Fibroblast of peridontal ligament (primary cell): ENCODE measurements around the gene CSNK2A2.

Experiments used
- DNase-seq: peaks from one replicate; pipeline ENCODE4 v3.0.0-alpha.2; 2010; ENCODE audit errors: extremely low read depth

The CSNK2A2 gene

DNA sequence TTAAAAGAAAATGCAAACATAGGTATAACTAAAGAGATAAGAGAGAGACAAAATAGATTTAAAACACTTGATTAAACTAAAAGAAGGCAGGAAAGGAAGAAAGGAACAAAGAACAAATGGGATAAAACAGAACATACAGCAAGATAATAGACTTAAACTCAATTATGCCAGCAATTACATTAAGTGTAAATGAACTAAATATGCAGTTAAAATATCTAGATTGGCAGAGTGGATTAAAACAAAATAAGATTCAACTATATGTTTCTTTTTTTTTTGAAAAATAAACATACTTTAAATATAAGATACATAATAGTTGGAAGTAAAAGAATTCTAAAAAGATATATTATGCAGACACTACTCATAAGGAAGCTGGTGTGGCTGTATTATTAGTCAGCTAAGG, 59.1 kb downstream of the CSNK2A2 start:
- no peak for DNase-seq

GRCh38 chr16:58137581-58137980, 60.3 kb downstream of the CSNK2A2 start:
- DNase-seq, result no peak

- peak; percentile 100 for DNase-seq
These were observed 68.6 kb downstream of the CSNK2A2 start, which contains the start of gene CFAP20 for GRCh38 chr16:58129097-58129936. Gene CFAP20, minus strand, starts transcription at chr16:58129381. Its CDS starts 266 bp downstream, at chr16:58129115.

DNA sequence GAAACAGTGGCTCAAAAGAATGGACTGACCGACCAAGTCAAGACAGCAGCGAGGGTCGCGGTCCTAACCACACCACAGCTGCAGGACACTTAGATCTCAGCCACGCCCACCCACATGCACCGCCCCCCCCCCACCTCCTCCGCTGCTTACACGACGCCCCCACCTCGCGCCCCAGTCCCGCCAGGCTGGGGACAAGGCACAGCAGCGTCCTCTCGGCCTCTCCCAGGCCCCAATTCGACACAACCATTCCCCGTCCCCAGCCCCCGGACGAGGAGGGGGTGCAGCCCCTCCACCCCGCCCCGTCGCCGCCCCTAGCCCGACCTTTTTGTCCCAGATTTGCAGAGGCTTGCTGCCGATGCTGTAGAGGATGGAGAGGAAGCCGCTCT, 69.2 kb downstream of the CSNK2A2 start:
- no peak for DNase-seq

- DNase-seq, result no peak
These were observed 69.7 kb downstream of the CSNK2A2 start for GRCh38 chr16:58128181-58128631.

GRCh38 chr16:58127634-58128033, 70.3 kb downstream of the CSNK2A2 start:
- DNase-seq, result no peak

DNA sequence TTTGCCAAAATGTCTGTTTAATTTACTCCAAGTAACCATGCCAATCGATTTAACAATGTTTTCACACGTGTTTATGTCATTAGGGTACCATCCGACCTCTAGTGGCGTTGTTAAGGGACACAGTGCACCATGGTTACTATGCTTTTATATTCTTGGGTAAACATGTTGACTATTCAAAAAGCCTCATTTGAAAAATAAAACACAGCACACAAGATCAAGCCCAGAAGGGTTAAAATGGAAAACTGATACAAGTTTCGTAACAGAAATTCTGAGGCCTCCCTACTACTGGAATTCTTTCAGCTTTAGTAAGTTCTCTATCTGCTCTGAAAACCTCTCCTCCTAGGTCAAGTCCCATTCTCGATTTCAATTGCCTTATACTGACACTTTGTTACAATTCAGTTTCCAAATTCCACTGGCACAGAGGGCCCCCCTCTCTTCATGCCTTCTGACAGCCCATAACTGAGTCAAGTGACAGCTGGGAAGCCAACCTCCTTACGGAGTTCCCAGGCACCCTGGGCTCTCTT, 70.8 kb downstream of the CSNK2A2 start:
- DNase-seq, result peak; percentile 77

DNA sequence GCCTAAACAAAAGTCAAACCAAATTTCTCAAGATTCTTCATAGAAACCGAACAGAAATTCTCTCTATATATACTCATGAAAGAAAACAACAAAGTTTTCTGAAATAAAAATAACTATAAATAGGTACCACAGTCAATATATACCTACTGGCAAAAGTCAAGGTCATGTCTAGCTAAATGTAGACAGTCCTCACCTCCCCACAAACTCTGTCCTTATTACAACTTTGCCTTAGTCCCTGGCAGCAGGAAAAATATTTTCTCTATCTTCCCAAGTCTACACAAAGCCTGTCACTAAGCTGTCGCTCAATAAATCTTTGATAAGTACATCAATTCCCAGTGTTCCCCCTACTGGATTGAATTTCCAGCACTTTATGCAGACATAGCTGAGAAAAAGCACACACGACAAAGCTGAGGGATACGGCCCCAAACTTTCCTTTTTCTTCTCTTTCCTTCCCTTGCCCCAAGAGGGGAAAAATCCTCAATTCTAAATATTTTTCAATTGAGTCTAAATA, 71.4 kb downstream of the CSNK2A2 start:
- DNase-seq, result no peak

- DNase-seq, result no peak
These were observed 72.0 kb downstream of the CSNK2A2 start for GRCh38 chr16:58125781-58126335.

DNA sequence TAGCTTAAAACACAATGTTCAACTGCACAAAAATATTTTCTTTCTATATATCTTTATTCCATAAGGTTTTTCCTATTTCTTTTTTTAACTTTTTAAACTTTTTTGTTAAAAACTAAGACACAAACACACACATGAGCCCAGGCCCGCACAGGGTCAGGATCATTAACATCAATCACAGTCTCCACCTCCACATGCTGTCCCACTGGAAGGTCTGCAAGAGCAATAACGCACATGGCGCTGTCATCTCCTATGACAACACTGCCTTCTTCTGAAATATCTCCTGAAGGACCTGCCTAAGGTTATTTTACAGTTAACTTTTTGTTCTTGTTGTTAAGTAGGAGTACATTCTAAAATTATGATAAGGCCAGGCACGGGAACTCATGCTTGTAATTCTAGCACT, 72.9 kb downstream of the CSNK2A2 start:
- DNase-seq, result no peak

DNA sequence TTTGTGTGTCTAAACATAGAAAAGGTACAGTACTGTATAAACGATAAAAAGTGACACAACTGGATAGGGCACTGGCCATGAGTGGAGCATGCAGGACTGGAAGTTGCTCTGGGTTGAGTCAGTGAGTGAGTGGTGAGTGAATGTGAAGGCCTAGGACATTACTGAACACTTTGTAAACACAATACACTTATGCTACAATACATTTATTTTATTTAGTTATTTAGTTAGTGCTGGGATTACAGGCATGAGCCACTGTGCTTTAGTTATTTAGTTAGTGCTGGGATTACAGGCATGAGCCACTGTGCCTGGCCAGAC, 73.3 kb downstream of the CSNK2A2 start:
- peak; percentile 36 for DNase-seq

DNA sequence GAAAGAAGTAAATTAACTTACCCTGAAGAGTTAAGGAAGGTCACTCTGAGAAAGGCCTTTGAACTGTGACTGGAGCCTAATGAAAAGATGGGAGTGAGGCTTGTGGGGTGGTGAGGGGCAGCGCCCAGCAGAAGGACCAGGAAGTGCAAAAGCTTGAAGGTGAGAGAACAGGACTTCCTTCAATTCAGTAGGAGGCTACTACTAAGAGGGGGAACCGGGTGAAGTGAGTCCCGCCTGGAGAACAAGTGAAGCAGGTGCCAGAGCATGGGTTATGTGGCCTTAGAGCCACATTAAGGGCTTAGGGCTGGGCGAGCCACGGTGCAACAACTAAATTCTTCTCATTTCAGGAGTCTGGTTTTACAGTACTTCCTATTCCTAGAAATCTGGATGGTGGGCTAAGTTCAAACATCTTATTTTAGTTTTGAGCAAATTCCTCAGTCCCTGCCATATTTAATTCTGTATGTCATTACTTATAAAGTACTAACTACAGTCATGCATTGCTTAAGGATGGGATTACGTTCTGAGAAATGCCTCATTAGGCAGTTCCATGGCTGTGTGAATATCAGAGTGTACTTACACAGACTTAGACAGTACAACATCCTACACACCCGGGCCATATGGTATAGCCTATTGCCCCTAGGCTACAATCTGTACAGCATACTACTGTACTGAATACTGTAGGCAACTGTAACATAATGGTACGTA, 73.9 kb downstream of the CSNK2A2 start:
- no peak for DNase-seq

- no peak for DNase-seq
These were observed 76.8 kb downstream of the CSNK2A2 start for GRCh38 chr16:58121132-58121531.

DNA sequence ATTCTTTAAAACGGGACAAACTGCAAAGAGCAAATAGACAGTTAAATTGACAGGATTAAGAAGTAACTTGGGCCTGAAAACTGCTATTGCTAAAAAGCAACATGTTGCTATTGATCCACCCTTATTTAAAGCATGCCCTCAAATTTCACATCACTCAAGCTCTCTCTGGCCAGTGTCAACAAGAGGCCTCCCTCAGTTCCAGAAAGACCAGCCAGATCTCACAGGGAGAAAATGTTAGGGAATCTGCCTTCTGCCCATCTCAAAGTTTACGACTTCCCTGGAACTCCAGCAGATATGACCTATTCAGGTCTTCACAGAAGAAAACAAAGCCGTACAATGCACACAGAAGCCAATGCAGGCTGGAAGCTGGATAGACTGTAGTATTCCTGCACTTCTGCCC, 77.7 kb downstream of the CSNK2A2 start:
- DNase-seq, result no peak

DNA sequence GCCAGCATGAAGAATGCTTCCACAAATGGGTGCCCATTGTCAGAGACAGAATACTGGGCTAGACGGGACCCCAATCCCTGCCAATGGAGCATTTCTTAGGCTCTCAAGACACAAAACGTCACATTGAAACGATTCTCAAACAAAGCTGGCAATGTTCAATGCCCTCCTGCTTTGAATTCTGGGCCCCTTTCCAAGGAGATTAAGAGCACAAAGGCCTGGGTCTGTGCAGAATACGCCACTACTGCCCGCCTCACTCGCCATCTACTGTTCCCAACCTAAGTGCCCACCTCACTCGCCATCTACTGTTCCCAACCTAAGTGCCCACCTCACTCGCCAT, 78.4 kb downstream of the CSNK2A2 start:
- no peak for DNase-seq

GRCh38 chr16:58118801-58119508, 79.0 kb downstream of the CSNK2A2 start:
- DNase-seq, result no peak

GRCh38 chr16:58116529-58116928, 81.4 kb downstream of the CSNK2A2 start:
- no peak for DNase-seq

GRCh38 chr16:58116081-58116480, 81.8 kb downstream of the CSNK2A2 start:
- no peak for DNase-seq

DNA sequence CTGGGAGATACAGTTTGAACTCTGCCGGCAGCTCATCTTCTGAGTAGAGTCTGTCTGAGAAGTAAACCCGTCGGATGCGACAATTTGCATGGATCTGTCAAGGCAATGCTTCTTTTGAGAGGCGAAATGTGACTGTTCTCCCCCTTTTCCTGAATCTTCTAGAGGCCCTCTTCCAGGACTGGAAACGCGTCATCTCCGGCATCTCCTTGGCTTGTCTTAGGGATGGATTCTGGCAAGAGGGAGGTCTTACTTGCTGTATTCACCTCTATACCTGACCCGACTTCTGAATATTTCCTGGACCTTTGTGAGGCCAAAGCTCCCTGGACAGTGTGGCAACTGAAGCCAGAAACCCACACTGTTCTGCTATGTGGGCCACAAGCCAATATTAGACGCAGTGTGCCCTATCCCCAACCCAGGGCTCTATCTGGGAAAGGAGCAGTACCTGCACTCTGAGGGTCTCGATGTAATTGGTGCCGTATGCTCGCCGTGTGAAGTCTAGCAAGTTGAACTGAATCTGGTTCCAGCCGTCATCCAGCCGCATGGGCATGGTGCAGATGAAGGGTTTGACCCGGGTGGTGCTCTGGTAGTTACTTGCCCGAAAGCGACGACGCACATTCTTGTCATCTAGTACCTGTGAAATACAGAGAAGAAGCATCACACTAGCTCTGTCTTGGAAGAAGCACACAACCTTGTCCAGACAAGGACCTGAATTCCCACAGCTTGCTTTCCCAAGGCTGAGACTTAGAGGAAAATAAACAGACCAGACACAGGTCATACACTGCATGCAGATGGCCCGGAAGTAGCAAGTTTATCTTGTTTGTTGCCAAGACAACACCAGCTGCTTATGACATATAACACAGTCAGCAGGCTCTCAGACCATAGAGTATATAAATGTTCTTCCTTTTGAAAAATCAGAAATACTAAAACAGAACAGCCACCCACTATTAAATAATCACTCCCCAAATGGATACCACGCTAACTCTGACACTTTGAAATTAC, 82.8 kb downstream of the CSNK2A2 start:
- no peak for DNase-seq

DNA sequence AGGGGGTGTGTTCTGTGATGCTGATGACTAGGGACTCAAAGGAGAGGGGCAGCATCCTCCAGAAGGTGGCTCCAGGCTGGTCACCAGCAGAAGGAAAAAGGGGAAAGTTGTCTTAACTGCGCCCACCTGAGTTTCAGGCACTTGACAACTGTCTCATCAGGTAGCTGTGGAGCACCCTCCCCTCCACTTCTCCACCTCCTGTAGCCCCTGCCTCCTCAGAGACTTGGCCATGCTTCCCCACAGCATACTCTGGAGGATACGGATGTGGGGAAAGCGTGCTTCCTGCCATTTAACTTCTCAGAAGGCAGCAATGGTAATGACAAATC, 86.6 kb downstream of the CSNK2A2 start:
- no peak for DNase-seq
